Measurements from ENCODE around the gene FGB. TPM values are rescaled to one million over a fixed set of nuclear protein-coding genes. Genes with fewer than 3 reads are reported as not detected.

The FGB gene
- not detected in 2 replicates for polyA plus RNA-seq

GRCh38 chr4:154562697-154563254 lies at the start of gene FGB:
Gene FGB, plus strand, starts transcription at chr4:154563011. Its CDS starts 8 bp downstream, at chr4:154563019.

GRCh38 chr4:154549894-154550790 lies 12.7 kb upstream of the FGB start, which contains the start of gene PLRG1:
Gene PLRG1, minus strand, starts transcription at chr4:154550400. Its CDS starts 92 bp downstream, at chr4:154550308.

GRCh38 chr4:154590329-154591006 lies 27.7 kb downstream of the FGB start, which contains the start of gene FGA:
Gene FGA, minus strand, starts transcription at chr4:154590742. Its CDS starts 55 bp downstream, at chr4:154590687.

GRCh38 chr4:154612472-154613414 lies 49.9 kb downstream of the FGB start, which contains the start of gene FGG:
Gene FGG, minus strand, starts transcription at chr4:154612656. Its CDS starts 47 bp downstream, at chr4:154612609.

Other genes starting within 250 kb of the FGB start
- 0.70 and 1.9 TPM in 2 replicates for gene DCHS2, start 71.2 kb upstream of the FGB start, polyA plus RNA-seq
- 54.5 and 86.7 TPM in 2 replicates for gene PLRG1, start 12.6 kb upstream of the FGB start, polyA plus RNA-seq
- gene FGA, start 27.7 kb downstream of the FGB start, polyA plus RNA-seq, result not detected in 2 replicates
- not detected in 2 replicates for gene FGG, start 49.6 kb downstream of the FGB start, polyA plus RNA-seq
- 15.0 and 25.2 TPM in 2 replicates for gene LRAT, start 181.0 kb downstream of the FGB start, polyA plus RNA-seq
- gene RBM46, start 218.3 kb downstream of the FGB start, polyA plus RNA-seq, result 0.32 TPM in 1 of 2 replicates, not detected in the other